Keratinocyte (primary cell): ENCODE data around the gene UGT1A1. TPM values are rescaled to one million over a fixed set of nuclear protein-coding genes. Genes with fewer than 3 reads are reported as not detected.
"Not testable (repeated sequence)": the region's sequence is repeated elsewhere in the genome, so short reads cannot be mapped to it uniquely, and the experiment has no call there.

Experiments
- DNase-seq: peaks from one replicate; pipeline ENCODE4 v3.0.0-alpha.2; 2011; ENCODE audit warnings: low read depth, missing footprints, low spot score
- FAIRE-seq: peaks from 2 replicates; lab custom pipeline; 2011; peaks lifted over from hg19 to GRCh38; lab: Jason Lieb, UNC
- H2AFZ ChIP-seq: 2 replicates; pipeline ENCODE4 v1.6.0; 2012; ENCODE audit warnings: low read length, control low read depth, inconsistent platforms; ENCODE audit not compliant: control insufficient read depth
- H3K27ac ChIP-seq: 2 replicates; pipeline ENCODE4 v1.5.1; 2011; ENCODE audit warnings: low read length; ENCODE audit not compliant: control insufficient read depth, insufficient read depth
- H3K27me3 ChIP-seq: 3 replicates; pipeline ENCODE4 v1.6.0; 2011; ENCODE audit warnings: low read length; ENCODE audit not compliant: control insufficient read depth, insufficient read depth; ENCODE audit errors: extremely low read depth
- H3K36me3 ChIP-seq, 2 experiments: 2 replicates in 1 of 2; 3 replicates in 1 of 2; pipeline ENCODE4 v1.5.1; 2011; ENCODE audit warnings: low read length in 2 of 2, mild to moderate bottlenecking in 1 of 2; ENCODE audit not compliant: control insufficient read depth in 2 of 2, insufficient read depth in 2 of 2; ENCODE audit errors: extremely low read depth in 1 of 2
- H3K4me1 ChIP-seq: 3 replicates; pipeline ENCODE4 v1.5.1; 2011; ENCODE audit warnings: low read length; ENCODE audit not compliant: control insufficient read depth, insufficient read depth; ENCODE audit errors: extremely low read depth
- H3K4me2 ChIP-seq: 3 replicates; pipeline ENCODE4 v1.6.0; 2011; ENCODE audit warnings: low read depth, low read length; ENCODE audit not compliant: control insufficient read depth, insufficient read depth; ENCODE audit errors: extremely low read depth
- H3K4me3 ChIP-seq, 3 experiments: fragments of 200-600 bp in 1 of 3; sonication (generic) in 1 of 3; 2 replicates in 2 of 3; 3 replicates in 1 of 3; pipeline ENCODE4 v1.5.1; 2011 to 2016; ENCODE audit warnings: low read length in 3 of 3, mild to moderate bottlenecking in 3 of 3, control low read depth in 2 of 3, inconsistent platforms in 1 of 3, low read depth in 1 of 3, mixed read lengths in 1 of 3, mixed run types in 1 of 3, moderate library complexity in 1 of 3; ENCODE audit not compliant: control insufficient read depth in 2 of 3, insufficient read depth in 2 of 3; ENCODE audit errors: extremely low read depth in 1 of 3
- H3K79me2 ChIP-seq: 2 replicates; pipeline ENCODE4 v1.6.0; 2012; ENCODE audit warnings: low read length; ENCODE audit not compliant: control insufficient read depth, insufficient read depth
- H3K9ac ChIP-seq: 3 replicates; pipeline ENCODE4 v1.6.0; 2011; ENCODE audit warnings: low read length; ENCODE audit not compliant: control insufficient read depth, insufficient read depth; ENCODE audit errors: extremely low read depth
- H3K9me1 ChIP-seq: 3 replicates; pipeline ENCODE4 v1.6.0; 2011; ENCODE audit warnings: low read length; ENCODE audit not compliant: control insufficient read depth, insufficient read depth; ENCODE audit errors: extremely low read depth
- H3K9me3 ChIP-seq: 2 replicates; pipeline ENCODE4 v1.5.1; 2012; ENCODE audit warnings: low read depth, low read length; ENCODE audit not compliant: control insufficient read depth
- H4K20me1 ChIP-seq: 3 replicates; pipeline ENCODE4 v1.6.0; 2011; ENCODE audit warnings: low read length; ENCODE audit not compliant: control insufficient read depth, insufficient read depth; ENCODE audit errors: extremely low read depth
- EZH2 ChIP-seq: IDR thresholded peaks from one replicate; pipeline ENCODE4 v1.6.1; 2012; ENCODE audit warnings: inconsistent platforms, mild to moderate bottlenecking, low read length, moderate library complexity
- dilution Hi-C: fragments of 300-500 bp; cut with MboI; formaldehyde crosslinking; loops from one replicate; pipeline ENCODE4 v1.7.0; 2020; ENCODE audit warnings: low sequenced_read_pairs; ENCODE audit not compliant: extremely low pct_ligation_motif_present
- polyA plus RNA-seq, 5 experiments: library from polyadenylated mRNA; depleted of rRNA in 3 of 5; stranded (reverse) in 3 of 5; stranded (forward) in 1 of 5; unstranded in 1 of 5; fragments of >200 nt; gene quantifications; 1 replicate in 1 of 5; 2 replicates in 3 of 5; 3 replicates in 1 of 5; pipeline versions ENCODE4 v1.2.1 to v1.2.3, GENCODE V29; 2011 to 2012; ENCODE audit warnings: missing spikeins in 2 of 5, low read depth in 1 of 5, low replicate concordance in 1 of 5
- TF ChIP-seq, protein P1 (sequence below), 3 experiments: IDR thresholded peaks in 1 of 3; conservative IDR thresholded peaks in 1 of 3; optimal IDR thresholded peaks in 1 of 3; 2 replicates in 2 of 3; 3 replicates in 1 of 3; pipeline versions ENCODE3 to v1.5.1; 2011; ENCODE audit warnings: low read length in 3 of 3, mild to moderate bottlenecking in 3 of 3, moderate library complexity in 2 of 3, control low read depth in 1 of 3, inconsistent platforms in 1 of 3; ENCODE audit not compliant: insufficient read depth in 2 of 3; ENCODE audit errors: extremely low read depth in 1 of 3

UGT1A1 gene
- polyA plus RNA-seq, 1 donor (not counting 4 experiments of a cell fraction or from before 2014, with no cell fraction given), result 2.7 TPM

DNA sequence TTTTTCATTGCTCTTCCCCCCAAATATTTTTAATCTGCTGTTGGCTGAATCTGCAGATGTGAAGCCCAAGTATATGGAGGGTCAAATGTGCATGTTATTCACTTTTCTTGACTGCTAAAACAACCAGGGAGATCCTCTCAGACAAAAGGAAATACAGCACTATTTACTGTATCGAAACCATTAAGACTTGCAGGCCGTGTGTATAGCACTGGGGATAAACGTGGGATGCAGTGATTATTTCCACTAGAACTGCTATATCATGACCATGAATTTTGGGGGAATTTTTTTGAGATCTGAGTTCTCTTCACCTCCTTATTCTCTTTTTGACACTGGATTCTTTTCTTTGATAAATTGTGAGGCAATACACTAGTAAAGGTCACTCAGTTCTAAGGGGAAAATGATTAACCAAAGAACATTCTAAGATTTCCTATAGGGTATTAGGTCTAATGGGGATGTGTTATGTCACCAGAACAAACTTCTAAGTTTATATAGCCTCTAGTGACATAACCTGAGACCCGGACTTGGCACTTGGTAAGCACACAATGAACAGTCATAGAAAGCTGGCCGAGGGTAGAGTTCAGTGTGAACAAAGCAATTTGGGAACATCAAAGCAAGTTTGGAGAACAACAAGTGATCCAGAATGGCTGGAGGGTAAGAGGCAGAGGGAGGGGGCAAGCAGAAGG is 14.9 kb upstream of the UGT1A1 start:
- FAIRE-seq (peak; percentile 48), DNase-seq (no peak)
- H3K27ac ChIP-seq, result no peak overlapping the region
- H3K9ac ChIP-seq, result no peak overlapping the region
- dilution Hi-C loops, result no loop called here
- no peaks in the 10 kb centered on the region for H3K9me1 ChIP-seq
- no peak overlapping the region for H2AFZ ChIP-seq
- peaks cover 14% of the 10 kb centered on the region for H3K79me2 ChIP-seq
- no peak for TF ChIP-seq EZH2
- TF ChIP-seq, protein P1, sequence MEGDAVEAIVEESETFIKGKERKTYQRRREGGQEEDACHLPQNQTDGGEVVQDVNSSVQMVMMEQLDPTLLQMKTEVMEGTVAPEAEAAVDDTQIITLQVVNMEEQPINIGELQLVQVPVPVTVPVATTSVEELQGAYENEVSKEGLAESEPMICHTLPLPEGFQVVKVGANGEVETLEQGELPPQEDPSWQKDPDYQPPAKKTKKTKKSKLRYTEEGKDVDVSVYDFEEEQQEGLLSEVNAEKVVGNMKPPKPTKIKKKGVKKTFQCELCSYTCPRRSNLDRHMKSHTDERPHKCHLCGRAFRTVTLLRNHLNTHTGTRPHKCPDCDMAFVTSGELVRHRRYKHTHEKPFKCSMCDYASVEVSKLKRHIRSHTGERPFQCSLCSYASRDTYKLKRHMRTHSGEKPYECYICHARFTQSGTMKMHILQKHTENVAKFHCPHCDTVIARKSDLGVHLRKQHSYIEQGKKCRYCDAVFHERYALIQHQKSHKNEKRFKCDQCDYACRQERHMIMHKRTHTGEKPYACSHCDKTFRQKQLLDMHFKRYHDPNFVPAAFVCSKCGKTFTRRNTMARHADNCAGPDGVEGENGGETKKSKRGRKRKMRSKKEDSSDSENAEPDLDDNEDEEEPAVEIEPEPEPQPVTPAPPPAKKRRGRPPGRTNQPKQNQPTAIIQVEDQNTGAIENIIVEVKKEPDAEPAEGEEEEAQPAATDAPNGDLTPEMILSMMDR (optimal IDR thresholded peaks at IDR 0.05 in 1 of 3, IDR thresholded peaks at IDR 0.05 in 1 of 3, conservative IDR thresholded peaks at IDR 0.05 in 1 of 3; ENCODE audit: extremely low read depth in 1 of 3, insufficient read depth in 2 of 3, low read length in 3 of 3), result no peak
- H4K20me1 ChIP-seq, result no peaks in the 10 kb centered on the region
- H3K9me3 ChIP-seq, result no peaks in the 10 kb centered on the region
- no peak overlapping the region for H3K4me2 ChIP-seq
- H3K27me3 ChIP-seq, result no peaks in the 10 kb centered on the region
- no peak overlapping the region for H3K4me3 ChIP-seq
- no peaks in the 10 kb centered on the region for H3K4me1 ChIP-seq
- H3K36me3 ChIP-seq, result peaks cover 0 to 1% of the 10 kb centered on the region in 2 experiments

DNA sequence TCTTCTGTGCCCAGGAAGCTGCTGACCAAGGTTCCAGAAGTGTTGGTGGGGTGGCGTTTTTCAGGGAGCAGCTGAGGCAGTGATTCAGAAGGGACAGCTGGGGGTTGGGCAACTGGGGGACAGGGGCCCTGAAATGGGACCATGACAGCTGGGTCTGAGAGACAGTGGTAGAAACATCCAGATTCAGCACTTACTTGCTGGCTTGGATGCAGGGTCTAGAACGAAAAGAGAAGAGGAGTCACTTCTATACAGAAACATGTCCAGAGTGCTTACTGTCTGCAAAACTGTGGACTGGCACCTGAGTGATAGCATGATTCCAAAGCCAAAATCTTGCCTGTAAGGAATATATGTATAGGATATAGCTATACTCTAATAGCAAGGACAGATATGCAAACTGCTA is 14.2 kb upstream of the UGT1A1 start:
- H3K4me2 ChIP-seq, dilution Hi-C loops, FAIRE-seq, H3K9me3 ChIP-seq, DNase-seq, H3K36me3 ChIP-seq, H2AFZ ChIP-seq, H3K9ac ChIP-seq, H3K4me3 ChIP-seq, H3K4me1 ChIP-seq, H3K27me3 ChIP-seq, H4K20me1 ChIP-seq, H3K9me1 ChIP-seq, H3K27ac ChIP-seq: not testable (repeated sequence)
- H3K79me2 ChIP-seq, result peaks cover 14% of the 10 kb centered on the region
